ENCODE results near the gene NDUFB7.

GRCh38 chr19:14603990-14604387 is 32.1 kb upstream of the NDUFB7 start:
- TF ChIP-seq, protein P1, sequence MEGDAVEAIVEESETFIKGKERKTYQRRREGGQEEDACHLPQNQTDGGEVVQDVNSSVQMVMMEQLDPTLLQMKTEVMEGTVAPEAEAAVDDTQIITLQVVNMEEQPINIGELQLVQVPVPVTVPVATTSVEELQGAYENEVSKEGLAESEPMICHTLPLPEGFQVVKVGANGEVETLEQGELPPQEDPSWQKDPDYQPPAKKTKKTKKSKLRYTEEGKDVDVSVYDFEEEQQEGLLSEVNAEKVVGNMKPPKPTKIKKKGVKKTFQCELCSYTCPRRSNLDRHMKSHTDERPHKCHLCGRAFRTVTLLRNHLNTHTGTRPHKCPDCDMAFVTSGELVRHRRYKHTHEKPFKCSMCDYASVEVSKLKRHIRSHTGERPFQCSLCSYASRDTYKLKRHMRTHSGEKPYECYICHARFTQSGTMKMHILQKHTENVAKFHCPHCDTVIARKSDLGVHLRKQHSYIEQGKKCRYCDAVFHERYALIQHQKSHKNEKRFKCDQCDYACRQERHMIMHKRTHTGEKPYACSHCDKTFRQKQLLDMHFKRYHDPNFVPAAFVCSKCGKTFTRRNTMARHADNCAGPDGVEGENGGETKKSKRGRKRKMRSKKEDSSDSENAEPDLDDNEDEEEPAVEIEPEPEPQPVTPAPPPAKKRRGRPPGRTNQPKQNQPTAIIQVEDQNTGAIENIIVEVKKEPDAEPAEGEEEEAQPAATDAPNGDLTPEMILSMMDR (IDR thresholded peaks at IDR 0.05) = no peak
- TF ChIP-seq EP300 (IDR thresholded peaks at IDR 0.05; ENCODE audit: borderline replicate concordance in 1 of 2, low read depth in 1 of 2, low read length in 1 of 2) (no peak), SIN3A (IDR thresholded peaks at IDR 0.05; ENCODE audit: borderline replicate concordance, low read depth, low read length) (no peak), TCF12 (IDR thresholded peaks at IDR 0.05) (no peak), FOXM1 (IDR thresholded peaks at IDR 0.05; ENCODE audit: low read depth) (no peak), POLR2AphosphoS5 (IDR thresholded peaks at IDR 0.05; ENCODE audit: low read depth, low read length) (no peak)
- TF ChIP-seq, protein P2, sequence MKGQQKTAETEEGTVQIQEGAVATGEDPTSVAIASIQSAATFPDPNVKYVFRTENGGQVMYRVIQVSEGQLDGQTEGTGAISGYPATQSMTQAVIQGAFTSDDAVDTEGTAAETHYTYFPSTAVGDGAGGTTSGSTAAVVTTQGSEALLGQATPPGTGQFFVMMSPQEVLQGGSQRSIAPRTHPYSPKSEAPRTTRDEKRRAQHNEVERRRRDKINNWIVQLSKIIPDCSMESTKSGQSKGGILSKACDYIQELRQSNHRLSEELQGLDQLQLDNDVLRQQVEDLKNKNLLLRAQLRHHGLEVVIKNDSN (IDR thresholded peaks at IDR 0.05; ENCODE audit: borderline replicate concordance, low read depth) = no peak
